SK-N-MC (cell line): ENCODE measurements around the gene SHBG.

Experiments
- EZH2 ChIP-seq: fragments of 200-600 bp; sonication (generic); IDR thresholded peaks from one replicate; pipeline ENCODE4 v1.6.1; 2017; ENCODE audit warnings: antibody characterized with exemption
- FOXP2 ChIP-seq: optimal IDR thresholded peaks from 2 replicates; pipeline ENCODE3; 2011; ENCODE audit warnings: mild to moderate bottlenecking, moderate library complexity; ENCODE audit not compliant: insufficient read depth; ENCODE audit errors: extremely low read length, control extremely low read depth
- POLR2AphosphoS5 ChIP-seq: IDR thresholded peaks from 2 replicates; pipeline ENCODE4 v1.6.1; 2012; ENCODE audit warnings: mild to moderate bottlenecking, low read depth, low read length, borderline replicate concordance

DNA sequence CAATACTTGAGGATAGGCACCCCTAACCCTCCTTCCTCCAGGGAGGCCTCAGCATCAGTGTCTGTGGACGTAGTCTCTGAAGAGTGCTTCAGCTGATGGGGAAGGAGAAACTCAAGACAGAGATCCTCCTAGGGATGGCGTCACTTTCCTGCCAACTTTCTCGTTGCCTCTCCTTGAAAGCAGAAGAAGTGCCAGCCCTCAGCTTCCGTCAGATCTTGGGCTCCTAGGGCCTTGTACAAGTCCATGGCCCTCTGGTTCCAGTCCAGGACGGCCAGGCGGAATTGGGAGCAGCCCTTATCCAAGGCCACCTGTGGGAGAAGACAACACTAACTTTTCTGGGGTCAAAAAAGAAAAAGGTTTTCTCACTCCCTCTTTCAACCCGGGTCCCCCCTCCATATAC lies 3.6 kb upstream of the SHBG start:
- TF ChIP-seq EZH2 (no peak), POLR2AphosphoS5 (no peak), FOXP2 (no peak)
